Activated CD4-positive, alpha-beta T cell treated with anti-CD3 and anti-CD28 coated beads, Interleukin-2, amount 50 U/mL, for 1 hour (primary cell): ENCODE results near the gene ARFRP1.

Source experiments
- DNase-seq: peaks from one replicate; pipeline ENCODE4 v3.0.0-alpha.2; 2020

Gene ARFRP1

GRCh38 chr20:63743210-63743970, 35.6 kb upstream of the ARFRP1 start:
- no peak for DNase-seq

DNA sequence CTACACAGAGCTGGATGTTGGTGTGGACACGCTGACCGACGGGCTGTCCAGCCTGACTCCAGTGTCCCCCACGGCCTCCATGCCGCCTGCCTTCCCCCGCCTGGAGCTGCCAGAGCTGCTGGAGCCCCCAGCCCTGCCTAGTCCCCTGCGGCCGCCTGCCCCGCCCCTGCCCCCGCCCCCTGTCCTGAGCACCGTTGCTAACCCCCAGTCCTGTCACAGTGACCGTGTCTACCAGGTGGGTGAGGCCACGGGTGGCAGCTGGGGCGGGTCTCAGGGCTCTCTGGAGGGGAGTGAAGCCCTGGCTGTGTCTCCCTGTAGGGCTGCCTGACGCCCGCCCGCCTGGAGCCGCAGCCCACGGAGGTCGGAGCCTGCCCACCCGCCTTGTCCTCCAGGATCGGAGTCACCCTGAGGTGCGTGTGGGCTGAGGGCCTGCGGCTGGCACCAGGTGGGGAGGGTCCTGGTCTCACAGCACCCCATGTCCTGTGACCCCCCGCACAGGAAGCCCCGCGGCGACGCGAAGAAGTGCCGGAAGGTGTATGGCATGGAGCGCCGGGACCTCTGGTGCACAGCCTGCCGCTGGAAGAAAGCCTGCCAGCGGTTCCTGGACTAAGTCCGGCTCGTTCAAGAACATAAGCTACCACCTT, 34.7 kb upstream of the ARFRP1 start:
- no peak for DNase-seq

DNA sequence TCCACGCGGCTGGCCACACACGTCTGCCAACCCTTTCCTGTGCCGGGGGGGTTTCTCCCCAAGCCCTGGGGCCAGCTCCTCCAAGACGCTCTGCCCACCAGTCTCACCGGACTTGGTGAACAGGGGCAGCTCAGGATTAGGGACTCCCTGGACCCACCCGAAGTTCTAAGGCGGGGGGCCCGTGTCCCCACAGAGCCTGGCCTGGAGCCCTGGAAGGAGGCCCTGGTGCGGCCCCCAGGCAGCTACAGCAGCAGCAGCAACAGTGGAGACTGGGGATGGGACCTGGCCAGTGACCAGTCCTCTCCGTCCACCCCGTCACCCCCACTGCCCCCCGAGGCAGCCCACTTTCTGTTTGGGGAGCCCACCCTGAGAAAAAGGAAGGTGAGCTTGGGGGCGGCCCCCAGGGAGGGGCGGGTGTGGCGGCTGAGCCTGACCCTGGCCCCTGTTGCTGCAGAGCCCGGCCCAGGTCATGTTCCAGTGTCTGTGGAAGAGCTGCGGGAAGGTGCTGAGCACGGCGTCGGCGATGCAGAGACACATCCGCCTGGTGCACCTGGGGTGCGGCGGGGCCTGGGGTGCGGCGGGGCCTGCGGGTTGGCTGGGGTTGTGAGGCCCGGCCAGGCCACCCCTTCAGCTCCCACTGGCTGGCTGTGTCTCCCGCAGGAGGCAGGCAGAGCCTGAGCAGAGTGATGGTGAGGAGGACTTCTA, 34.1 kb upstream of the ARFRP1 start:
- no peak for DNase-seq

DNA sequence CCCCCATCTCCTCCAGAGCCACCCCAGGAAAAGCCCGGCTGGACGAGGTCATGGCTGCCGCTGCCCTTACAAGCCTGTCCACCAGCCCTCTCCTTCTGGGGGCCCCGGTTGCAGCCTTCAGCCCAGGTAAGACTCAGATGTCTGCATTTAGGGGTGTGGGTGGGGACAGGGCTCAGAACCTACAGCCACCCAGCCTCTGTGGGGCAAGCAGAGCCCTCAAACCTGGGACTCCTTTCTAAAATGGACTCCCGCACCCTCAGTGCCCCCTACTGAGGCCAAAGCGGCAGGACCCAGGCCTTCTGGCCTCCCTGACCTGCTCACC, 33.5 kb upstream of the ARFRP1 start:
- no peak for DNase-seq

- DNase-seq: peak; percentile 37
Observed at GRCh38 chr20:63740627-63741353, 33.0 kb upstream of the ARFRP1 start.

DNA sequence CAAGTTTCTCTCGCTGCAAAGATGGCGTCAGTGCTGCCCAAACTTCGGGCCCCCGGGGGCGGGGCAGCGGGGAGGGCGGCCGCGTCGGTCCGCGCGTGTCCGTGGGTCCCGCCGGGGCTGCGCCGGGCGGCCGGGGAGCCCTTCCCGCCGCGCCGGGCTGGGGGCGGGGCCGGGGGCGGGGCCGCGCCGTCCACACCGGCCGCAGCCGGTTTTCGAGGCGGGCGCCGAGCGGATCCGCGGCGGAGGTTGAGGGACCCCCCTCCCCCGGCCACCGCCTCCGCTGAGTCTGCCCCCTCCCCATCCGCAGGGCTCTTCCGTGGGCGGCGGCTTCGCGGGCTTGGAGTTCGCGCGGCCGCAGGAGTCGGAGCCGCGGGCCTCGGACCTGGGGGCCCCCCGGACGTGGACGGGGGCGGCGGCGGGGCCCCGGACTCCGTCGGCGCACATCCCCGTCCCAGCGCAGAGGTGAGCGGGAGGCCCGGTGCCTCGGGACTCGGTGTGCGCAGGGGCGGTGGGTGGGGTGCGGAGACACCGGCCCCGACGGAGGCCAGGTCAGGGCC, 32.4 kb upstream of the ARFRP1 start:
- DNase-seq: peak; percentile 38

- DNase-seq: peak; percentile 52
Observed at GRCh38 chr20:63739130-63740069, 31.6 kb upstream of the ARFRP1 start, which contains the start of gene SLC2A4RG. SLC2A4RG (plus strand) TSS chr20:63739776; CDS start chr20:63739913, 137 bp downstream.

- peak; percentile 33 for DNase-seq
Observed at GRCh38 chr20:63738687-63739129, 30.9 kb upstream of the ARFRP1 start.

- peak; percentile 39 for DNase-seq
Observed at GRCh38 chr20:63737945-63738686, 30.3 kb upstream of the ARFRP1 start.

DNA sequence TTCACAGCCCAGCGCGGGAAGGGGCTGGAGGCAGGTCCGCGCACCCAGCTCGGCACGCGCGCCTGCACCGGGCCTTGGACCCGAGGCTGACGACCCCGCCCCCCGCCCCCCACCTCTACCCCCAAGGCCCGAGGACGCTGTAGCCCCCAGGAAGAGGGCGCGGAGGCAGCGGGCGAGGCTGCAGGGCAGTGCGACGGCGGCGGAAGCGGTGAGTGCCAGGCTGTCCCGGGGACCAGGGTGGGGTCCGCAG, 29.8 kb upstream of the ARFRP1 start:
- no peak for DNase-seq

DNA sequence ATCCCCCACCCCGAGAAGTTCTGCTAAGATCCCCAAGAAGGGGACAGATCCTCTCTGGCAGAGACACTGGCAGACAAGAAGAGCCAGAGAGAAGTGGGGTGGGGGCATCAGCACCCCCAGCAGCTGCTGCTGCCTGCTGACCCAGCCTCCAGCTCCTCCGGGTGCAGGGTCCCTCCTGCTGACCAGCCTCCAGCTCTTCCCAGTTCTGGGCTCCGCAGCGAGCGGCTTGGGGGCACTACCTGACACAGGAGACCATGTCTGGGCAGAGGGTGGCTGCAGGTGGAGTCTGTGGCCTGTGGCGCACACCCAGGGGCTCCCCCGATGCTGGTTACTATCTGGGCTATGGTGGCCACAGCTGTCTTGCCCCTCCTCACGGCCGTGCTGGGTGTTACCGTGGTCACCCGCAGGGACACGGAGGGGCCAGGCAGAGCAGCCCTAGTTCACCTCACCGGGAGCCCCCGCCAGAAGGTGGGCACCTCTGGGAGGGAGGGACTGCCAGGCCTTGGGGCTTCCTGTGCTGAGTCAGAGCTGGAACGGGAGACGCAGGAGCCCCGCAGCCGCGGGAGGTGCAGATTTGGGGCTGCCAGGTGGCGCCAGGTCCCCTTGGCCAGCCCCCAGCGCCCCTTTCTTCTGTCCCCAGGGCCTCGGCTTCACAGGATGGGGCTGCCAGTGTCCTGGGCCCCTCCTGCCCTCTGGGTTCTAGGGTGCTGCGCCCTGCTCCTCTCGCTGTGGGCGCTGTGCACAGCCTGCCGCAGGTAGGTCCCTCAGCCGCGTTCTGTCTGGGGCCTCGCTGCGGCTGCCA, 29.3 kb upstream of the ARFRP1 start:
- peak; percentile 59 for DNase-seq

- DNase-seq: peak; percentile 79
Observed at GRCh38 chr20:63735859-63736718, 28.3 kb upstream of the ARFRP1 start, which contains the start of gene LIME1. LIME1 (plus strand) TSS chr20:63736664; CDS start chr20:63737550, 886 bp downstream.

DNA sequence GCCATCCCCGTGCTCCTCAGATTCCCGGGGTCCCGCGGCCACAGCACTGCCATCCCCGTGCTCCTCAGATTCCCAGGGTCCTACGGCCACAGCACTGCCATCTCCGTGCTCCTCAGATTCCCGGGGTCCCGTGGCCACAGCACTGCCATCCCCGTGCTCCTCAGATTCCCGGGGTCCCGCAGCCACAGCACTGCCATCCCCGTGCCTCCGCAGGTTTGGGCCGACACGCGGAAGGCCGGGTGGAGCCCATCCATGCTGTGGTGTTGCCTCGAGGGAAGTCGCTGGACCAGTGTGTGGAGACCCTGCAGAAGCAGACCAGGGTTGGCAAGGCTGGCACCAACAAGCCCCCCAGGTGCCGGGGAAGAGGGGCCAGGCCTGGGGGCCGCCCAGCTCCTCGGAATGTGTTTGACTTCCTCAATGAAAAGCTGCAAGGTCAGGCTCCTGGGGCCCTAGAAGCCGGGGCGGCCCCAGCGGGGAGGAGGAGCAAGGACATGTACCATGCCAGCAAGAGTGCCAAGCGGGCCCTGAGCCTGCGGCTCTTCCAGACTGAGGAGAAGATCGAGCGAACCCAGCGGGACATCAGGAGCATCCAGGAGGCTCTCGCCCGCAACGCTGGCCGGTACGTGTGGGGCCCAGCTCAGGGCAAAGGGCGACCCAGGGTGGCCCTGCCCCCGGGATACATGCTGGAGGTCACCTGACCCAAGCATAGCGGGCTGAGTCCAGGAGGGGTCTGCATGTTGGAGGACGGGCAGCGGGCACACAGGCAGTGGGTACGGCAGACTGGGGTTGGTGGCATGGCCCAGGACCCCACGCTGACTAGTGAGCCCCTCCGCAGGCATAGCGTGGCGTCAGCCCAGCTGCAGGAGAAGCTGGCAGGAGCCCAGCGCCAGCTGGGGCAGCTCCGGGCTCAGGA, 27.4 kb upstream of the ARFRP1 start:
- DNase-seq: no peak

DNA sequence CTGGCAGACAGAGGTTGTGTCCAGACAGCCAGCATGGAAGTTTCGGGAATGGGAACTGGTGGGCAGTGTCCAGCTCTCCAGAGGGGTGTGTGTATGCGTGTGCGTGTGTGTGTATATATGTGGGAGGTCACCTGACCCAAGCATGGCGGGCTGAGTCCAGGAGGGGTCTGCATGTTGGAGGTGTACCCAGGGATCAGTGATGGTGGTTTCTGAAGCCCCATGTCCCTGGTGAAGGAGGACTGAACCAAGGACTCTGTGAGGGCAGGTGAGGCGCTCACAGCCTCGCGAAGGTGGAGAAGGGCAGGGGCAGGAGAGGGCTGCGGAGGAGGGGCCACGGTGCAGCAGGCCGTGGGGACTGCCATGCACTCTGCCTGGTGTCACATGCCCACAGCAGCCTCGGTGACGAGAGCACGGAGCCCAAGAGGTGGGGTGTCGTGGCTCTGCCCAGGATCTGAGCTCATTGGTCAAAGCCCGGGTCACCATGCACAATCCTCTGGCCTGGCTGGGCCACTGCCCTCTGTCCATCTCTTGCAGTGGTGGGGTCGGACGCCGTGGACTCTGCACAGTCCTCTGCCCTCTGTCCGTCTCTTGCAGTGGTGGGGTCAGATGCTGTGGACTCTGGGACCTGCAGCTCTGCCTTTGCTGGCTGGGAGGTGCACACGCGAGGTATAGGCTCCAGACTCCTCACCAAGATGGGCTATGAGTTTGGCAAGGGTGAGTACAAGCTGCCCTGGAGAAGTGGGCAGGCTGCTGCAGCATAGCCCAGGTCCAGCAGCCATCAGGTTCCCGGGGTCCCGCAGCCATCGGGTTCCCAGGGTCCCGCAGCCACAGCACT, 26.6 kb upstream of the ARFRP1 start:
- no peak for DNase-seq

DNA sequence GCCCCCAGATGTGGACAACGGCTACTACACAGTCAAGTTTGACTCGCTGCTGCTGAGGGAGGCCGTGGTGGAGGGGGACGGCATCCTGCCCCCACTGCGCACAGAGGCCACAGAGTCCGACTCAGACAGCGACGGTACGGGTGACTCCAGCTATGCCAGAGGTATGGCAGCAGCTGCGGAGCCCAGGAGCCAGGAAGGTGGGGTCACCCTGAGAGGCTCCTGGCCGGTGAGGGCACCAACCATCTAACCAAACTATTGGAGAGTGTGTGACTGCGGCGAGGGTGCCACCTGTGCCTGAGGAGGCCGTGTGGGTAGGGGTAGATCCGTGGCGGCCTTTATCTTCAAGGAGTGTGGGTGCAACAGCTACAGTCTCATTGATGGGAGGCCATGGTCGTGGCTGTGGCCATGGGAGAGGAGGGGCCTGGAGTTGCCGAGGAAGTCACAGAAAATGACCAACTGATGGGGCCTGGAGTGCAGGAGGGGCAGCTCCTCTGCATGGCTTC, 25.9 kb upstream of the ARFRP1 start:
- no peak for DNase-seq

- DNase-seq: no peak
Observed at GRCh38 chr20:63733117-63733516, 25.3 kb upstream of the ARFRP1 start.
